Measurements from ENCODE around the gene C21orf91.

DNA sequence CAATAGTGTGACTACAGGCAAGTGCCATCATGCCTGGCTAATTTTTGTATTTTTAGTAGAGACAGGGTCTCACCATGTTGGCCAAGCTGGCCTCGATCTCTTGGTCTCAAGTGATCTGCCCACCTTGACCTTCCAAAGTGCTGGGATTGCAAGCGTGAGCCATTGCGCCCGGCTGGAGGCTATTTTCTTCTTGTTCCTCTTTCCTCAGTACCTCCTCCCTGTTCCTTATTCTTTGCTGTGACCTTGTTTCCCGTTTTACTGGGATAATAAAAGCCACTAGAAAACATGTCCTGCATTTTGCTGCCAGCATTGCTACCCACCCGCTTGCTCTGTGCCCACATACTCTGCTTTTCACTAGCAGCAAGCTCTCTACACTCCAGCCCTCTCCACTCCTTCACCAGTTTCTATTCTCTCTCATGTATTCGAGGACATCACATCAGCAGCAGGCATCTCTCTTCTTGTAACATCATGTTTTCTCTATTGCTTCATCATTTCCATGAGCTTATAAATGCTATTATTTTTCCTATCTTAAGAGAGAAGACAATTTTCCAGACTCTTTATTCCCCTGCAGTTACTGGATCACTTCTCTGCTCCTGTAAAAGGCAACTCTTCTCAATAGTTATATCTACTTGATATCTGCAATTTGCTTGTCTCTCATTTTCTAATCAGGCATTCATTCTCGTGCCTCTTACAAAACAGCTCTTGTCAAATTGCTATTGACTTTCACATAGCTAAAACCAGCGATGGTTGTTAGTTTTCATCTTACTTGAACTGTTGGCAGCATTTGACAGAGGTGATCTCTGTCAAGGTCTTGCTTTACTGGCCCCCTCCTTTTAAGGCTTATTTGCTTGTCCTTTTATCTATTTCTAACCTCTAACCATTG is 34.5 kb upstream of the C21orf91 start:
- TF ChIP-seq CTCF (IDR thresholded peaks at IDR 0.05) (no peak), POLR2A (IDR thresholded peaks at IDR 0.05) (no peak)

All from Peyer's patch (tissue), 4 donors.